ENCODE results near the gene PAN3.
"Not testable (repeated sequence)": the region's sequence is repeated elsewhere in the genome, so short reads cannot be mapped to it uniquely, and the experiment has no call there.

The PAN3 gene, protein sequence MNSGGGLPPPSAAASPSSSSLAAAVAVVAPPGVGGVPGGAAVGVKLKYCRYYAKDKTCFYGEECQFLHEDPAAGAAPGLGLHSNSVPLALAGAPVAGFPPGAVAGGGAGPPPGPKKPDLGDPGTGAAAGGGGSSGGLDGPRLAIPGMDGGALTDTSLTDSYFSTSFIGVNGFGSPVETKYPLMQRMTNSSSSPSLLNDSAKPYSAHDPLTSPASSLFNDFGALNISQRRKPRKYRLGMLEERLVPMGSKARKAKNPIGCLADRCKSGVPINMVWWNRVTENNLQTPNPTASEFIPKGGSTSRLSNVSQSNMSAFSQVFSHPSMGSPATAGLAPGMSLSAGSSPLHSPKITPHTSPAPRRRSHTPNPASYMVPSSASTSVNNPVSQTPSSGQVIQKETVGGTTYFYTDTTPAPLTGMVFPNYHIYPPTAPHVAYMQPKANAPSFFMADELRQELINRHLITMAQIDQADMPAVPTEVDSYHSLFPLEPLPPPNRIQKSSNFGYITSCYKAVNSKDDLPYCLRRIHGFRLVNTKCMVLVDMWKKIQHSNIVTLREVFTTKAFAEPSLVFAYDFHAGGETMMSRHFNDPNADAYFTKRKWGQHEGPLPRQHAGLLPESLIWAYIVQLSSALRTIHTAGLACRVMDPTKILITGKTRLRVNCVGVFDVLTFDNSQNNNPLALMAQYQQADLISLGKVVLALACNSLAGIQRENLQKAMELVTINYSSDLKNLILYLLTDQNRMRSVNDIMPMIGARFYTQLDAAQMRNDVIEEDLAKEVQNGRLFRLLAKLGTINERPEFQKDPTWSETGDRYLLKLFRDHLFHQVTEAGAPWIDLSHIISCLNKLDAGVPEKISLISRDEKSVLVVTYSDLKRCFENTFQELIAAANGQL

DNA sequence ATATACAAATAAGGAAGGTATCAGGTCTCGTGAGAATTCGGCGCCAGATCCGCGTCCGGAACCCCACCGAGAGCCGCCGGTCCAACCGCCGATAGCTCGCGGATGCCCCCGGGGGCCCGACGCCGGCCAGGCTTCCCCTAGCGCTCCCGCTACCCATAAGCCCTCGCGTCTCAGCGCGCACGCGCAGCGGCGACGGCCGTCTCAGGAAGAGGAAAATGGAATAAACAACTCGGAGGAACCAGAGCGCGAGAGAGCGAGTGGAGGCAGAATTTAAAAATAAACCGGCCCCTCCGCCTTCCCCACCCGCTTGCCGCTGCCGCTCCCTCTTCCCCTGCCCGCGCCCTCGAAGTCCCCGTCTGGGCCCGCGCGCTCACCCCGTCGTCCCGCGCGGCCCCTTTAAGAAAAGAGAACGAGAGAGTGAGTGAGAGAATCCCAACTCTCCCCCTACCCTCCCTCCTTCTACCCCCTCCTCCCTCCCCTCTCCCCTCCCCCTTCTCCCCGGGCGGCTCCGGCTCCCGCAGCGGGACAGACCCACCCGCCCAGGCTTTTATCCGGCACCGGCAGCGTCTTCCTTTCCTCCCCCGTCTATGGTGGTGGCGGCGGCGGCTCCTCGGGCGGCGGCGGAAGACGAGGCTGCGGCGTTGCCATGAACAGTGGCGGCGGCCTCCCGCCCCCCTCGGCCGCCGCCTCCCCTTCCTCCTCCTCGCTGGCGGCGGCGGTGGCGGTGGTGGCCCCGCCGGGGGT lies at the start of gene PAN3:
PAN3 (plus strand) TSS at position 534 of the 744 bp plus-strand sequence; CDS start at position 647, 113 bp downstream.
- peak; percentile 88 for DNase-seq

DNA sequence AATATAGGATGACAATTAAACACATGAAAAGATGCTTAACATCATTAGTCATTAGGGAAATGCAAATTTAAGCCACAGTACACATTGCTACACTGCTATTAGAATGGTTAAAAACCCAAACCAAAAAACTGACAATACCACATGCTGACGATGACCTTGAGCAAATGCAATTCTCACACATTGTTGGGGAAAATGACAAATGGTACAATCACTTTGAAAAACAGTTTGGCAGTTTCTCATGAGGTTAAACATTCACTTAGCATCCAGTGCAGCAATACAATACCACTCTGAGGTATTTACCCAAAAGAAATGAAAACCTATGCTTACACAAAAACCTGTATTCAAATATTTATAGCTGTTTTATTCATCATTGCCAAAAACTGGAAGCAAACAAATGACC lies 49.3 kb upstream of the PAN3 start:
- no peak for DNase-seq

DNA sequence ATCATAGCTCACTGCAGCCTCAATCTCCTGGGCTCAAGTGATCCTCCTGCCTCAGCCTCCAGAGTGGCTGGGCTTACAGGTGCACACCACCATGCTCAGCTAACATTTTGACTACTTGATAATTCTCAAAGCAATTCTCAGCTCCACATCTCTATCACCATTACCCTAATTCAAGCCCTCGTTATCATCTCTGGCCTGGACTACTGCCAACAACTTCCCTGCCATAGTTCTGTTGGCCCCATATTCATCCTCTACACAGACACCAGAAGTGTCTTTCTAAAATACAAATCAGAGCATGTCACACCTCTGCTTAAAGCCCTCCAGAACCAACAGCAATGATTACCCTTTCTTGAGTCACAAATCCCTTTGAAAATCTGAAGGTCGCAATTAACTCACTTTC lies 45.9 kb upstream of the PAN3 start:
- no peak for DNase-seq

DNA sequence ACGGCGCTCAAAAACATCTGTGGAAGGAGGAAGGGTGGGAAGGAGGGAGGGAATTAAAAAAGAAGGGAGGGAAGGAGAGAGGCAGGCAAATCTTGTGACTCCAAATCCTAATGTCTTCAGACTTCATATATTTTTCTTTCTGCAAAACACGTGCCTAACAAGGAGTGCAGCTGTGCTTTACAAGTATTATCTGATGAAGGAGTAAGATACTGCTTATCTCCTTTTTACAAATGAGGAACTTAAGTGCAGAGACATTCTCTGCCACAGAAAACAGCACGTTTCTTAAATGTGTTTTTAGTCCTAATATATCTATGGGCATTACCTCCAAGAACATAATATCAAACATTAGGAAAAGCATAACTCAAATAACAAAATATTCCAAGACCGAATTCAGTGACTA lies 44.5 kb upstream of the PAN3 start:
- DNase-seq, result no peak

DNA sequence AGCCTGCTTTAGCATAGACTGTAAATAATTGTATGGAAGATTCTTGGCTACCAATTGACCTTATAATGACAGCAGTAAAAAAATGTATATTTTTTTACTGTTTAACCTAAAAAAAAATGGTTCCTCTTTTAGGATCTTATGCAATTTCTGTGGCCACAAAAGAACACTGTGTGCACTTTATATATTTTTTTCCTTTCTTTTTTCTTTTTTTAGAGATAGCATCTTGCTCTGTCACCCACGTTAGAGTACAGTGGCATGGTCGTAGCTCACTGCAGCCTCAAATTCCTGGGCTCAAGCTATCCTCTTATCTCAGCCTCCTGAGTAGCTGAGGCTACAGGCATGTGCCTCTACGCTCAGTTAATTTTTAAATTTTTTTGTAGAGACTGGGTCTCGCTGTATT lies 44.0 kb upstream of the PAN3 start:
- DNase-seq, result no peak

DNA sequence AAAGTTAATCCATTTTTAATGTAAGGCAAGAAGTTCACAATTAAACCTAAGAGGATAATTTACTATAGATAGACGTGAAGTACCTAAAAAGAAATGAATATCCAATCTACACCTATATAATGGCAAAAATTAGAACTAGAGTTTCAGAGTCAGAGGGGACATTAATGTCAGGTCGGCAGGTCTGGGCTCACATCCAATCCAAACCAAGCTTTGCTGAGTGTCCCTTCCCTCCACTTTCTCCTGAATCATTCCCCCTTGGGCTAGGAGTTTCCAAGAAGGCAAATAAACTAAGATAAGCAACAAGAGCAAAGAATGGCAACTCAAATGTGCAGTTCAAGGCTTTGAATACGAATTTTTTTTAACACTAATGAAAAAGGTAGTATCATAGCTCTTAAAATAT lies 40.8 kb upstream of the PAN3 start:
- DNase-seq, result no peak

DNA sequence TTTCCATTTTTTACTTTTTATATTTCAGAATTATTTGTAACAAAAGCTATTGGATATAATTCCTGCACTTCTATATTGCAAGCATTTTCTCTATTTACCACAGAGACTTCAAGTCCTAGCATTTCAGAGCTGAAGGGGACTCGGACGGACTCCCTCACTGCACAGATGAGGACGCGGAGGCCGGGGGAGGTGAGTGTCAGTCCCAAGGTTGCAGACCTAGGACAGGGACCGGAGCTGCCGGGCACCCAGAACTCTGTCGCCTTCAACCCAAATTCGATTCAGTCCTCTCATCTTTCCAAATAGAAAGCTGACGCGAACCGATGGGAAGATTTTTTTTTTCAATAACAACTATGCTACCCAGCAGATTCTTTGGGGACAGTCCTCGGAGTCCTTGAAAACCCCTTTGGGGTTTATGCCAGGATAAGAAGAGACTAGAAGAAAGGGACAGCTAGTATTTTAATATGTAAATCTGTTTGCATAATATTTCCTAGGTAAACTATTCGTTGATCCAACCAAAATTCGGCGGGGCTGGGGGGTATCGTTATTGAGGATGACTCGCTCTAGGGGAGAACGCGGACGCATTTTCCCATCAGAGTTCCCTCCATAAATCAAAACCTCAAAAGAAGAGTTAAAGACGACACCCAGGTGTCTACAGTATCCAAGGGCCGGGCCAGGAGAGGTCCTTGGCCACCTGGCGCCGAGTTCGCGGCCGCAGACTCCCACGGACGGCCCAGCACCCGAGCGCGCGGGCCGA lies 38.8 kb upstream of the PAN3 start:
- no peak for DNase-seq

DNA sequence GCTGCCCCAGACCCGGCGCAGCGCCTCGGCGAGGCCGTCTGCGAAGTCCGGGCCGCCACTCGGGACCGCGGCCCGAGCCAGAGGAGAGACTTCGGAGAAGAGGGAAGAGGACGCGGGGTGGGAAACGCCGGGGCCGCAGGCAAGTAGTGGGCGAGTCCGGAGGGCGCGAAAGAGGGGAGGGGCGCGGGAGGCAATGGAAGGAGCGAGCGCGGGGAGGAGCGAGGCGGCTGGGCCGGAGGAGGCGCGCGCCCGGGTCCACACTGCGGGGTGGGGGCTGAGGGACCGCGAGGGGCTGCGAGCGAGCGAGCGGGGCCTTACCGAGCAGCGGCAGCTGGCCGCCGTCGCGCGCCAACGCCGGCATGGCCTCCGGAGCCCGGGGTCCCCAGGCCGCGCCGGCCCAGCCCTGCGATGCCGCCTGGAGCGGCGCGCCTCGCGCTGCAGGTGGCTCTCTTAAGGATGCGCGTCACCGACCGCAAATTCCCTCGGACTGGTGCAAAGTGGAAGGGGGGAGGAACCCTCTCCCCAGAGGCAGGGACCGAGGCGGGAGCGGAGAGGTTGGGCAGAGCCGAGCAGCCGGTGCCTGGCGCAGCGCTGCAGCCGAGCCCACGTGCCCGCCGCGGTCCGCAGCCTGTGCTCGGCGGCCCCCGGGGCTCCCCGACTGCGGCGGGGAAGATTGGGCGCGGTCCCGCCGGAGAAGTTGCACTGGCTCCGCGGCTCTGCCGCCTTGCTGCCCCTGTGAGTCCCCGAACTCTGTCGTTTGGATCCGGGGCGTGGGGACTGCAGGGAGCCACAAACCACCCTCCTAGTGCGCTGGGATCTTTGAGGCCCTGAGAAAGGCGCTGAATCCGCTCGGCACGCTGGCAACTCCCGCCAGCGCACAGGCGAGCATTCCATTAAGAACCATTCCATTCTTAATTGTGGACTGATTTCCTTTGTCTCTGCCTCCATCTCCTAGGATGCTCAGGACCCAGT lies 37.9 kb upstream of the PAN3 start, which contains the start of gene FLT3:
FLT3 (minus strand) TSS at position 427 of the 972 bp plus-strand sequence; CDS start at position 361, 66 bp downstream.
- DNase-seq, result no peak

DNA sequence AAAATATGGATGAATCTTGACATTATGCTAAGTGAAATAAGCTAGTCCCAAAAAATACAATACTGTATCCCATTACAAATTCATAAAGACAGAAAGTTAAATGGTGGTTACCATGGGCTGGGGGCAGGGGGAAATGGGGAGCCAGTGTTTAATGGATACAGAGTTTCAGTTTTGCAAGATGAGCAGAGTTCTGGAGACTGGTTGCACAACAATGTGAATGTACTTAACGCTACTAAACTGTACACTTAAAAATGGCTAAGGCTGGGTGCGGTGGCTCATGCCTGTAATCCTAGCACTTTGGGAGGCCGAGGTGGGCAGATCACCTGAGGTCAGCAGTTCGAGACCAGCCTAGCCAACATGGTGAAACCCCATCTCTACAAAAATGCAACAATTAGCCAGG lies 36.5 kb upstream of the PAN3 start:
- DNase-seq, result not testable (repeated sequence)

DNA sequence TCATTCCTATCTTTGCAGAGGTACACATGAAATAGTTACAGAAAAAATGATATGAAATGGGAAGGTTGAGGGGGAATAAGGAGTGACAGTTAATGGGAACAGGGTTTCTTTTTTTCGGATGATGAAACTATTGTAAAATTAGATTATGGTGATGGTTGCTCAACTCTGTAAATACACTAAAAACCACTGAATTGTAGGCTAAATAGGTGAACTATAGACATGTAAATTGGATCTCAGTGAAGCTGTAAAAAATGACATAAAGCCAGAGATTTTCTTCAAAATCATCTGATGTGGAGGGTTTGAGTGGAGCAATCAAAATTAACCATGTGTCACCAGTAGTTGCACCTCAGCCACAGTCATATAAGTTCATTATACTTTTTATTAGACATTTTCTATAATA lies 31.4 kb upstream of the PAN3 start:
- no peak for DNase-seq

DNA sequence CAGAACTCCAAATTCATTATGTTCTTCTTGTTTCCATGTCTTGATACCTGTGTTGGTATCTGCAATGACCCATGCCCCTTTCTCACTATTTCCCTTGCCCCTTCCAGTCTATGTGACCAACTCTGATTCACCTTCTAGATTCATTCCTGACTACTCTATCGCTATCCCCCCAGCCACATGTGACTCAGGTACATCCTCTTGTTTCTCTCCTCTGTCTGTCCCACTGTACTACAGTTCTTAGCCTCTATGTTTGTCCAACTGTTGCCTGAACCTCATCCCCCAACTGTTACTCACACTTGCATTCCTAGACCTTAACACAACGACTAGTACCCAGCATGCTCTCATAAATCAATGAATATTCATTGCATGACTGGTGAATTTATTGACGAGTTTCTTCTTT lies 27.9 kb upstream of the PAN3 start:
- DNase-seq, result no peak

DNA sequence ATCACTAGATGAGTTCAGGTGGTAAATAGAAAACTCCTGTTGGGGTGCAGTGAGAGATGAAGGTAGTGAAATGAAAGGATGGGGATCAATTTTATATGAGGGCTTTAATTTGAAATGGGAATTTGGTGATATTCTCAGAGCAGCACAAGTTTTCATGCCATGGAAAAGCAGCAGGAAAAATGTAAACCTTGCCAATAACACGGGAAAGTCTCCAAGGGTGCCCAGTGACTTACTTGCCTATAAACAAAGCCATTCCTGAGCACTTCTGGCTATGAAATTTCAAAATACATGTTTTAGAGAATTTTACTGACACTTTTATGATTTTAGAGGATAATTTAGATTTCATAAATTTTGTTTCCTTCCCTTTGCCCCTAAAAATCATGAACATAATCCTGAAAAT lies 21.6 kb upstream of the PAN3 start:
- no peak for DNase-seq

DNA sequence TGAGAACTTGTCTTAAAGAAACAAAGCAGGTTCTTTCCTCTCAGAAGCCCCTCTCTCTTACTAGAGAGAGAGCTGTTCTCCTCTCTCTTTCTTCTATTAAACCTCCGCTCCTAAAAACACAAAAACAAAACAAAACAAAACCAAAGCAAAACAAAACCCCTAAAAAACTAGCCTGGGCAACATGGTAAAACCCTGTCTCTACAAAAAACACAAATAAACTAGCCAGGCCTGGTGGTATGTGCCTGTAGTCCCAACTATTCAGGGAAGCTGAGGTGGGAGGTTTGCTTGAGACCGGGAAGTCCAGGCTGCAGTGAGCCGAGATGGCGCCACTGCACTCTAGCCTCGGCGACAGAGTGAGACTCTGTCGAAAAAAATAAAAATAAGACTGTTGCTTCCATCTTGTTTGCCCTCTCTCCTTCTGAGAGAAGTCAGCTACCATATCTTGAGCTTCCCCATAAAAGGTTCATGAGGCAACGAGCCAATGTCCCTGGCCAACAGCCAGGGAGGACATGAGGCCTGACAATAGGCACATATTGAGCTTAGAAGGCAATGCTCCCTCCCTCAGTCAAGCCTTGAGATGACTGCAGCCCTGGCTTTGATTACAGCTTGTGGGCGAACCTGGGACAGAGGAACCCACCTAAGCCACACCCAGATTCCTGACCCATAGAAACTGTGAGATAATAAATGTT lies 20.5 kb upstream of the PAN3 start:
- DNase-seq, result no peak

DNA sequence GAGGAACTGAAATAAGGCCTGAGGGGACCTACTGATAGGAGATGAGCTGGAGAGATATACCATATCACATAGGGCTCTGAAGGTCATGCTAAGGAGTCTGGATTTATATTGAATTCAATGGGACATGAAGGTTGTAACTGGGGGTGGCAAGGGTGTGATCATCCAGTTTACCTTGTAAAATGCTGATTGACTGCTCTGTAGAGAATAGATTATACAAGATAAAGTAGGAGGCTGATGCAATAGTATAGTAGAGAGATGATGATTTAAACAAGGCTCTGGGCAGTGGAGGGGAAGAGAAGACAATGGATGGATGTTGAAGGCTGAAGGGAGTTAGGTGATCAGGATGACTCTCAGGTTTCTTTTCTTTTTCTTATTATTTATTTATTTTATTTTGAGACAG lies 18.0 kb upstream of the PAN3 start:
- DNase-seq, result no peak

DNA sequence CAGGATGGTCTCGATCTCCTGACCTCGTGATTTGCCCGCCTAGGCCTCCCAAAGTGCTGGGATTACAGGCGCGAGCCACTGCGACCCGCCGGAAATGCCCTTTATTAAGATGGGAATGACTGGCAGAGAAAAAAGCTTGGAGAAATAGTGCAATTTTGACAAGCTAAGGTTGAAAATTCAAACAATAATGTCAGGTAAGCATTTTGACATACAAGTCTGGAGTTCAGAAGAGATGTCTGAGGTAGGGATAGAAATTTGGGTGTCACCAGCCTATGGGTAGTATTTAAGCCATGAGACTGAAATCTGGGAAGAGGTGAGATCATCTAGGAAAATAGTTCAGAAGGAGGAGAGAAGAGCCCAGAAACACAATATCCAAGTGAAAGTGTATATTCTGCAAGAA lies 17.1 kb upstream of the PAN3 start:
- no peak for DNase-seq

DNA sequence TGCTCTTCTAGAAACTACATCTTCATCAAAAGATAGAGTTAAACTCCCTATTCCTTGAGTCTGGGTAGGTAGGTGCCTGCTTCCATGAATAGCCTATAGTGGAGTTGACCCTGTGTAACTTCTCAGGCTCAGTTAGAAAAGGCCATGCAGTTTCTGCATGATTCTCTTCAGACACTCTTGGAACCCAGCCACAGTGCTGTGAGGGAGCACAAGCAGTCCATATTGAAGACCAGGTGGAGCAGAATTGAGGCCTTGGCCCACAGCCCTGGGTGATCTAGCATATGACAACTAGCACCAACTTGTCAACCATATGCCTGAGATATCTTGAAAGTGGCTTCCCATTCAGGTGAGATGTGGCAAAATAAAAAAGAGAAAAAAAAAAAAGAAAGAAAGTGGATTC lies 10.3 kb upstream of the PAN3 start:
- DNase-seq, result no peak

DNA sequence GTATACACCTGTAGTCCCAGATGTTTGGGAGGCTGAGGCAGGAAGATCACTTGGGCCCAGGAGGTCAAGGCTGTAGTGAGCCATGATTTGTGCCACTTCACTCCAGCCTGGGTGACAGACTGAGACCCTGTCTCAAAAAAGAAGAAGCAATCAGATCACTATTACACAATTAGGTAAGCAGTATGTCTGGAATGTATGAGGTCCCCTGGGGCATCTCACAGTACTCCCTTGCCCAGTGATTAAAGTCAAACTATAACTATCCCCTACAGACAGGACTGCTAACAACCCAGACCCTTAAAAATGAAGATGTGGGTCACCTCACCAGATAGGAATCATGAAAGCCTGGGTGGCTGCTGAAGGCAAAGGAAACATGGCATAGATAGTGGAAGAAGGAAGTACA lies 9.4 kb upstream of the PAN3 start:
- no peak for DNase-seq

DNA sequence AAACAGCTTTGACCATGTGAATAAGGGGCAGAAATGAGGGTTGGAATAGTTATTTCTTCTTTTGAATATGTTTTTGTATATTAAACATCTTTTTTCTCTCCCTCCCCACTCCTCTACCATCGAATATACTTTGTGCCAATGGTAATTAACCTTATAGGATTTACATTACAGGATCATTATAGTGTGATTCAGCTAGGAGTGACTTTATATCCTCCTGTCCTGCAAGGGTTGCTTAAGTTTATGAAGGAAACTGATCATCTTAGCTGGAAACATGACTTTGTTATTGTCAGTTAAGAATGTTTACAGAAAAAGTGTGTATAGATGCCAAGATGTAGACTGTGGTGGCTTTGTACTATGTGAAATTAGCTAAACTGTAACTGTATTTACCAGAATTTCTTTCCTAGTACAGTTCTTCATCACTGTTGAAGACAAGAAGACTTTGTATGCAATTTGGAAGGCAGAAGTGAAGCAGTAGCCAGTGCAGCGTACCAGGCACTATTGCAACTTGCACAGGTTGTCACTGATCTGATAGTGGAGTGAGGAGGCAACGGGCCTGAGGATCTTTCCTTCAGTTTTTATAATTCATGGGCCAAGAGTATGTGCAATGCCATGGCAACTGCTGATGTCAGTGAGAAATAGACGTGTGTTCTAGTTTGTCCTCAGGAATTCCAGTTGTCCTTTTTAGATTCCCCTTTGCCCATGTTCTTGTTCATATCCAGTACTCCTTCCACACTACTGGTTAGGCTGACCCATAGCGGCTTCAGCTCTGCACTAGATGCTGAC lies 8.2 kb upstream of the PAN3 start:
- DNase-seq, result no peak

DNA sequence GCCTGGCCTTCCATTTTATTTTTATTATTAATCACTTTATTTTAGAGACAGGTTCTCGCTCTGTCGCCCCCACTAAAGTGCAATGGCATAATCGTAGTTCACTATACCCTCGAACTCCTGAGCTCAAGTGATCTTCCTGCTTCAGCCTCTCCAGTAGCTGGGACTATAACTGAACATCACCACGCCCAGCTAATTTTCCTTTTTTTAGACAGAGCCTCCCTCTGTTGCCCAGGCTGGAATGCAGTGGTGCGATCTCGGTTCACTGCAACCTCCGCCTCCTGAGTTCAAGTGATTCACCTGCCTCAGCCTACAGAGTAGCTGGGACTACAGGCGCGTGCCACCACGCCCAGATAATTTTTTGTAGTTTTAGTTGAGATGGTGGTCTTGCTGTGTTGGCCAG lies 6.7 kb upstream of the PAN3 start:
- no peak for DNase-seq

DNA sequence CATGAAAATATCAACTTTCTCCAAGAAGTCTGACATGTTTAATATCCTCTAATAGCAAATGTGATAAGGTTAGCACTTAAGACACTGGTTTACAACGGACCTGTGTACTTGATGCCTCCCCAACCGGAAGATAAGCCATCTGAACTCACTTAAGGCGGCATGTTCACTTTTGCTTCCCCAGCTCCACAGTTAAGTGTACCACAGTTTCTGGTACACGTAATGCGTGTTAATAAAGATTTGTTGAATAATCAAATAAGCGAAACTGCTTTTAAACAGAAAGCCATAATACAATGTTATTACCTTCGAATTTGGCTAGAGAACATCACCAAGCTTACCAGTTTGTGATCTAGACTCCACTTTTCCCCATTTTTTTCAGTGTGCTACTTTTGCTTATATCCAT lies 1.4 kb upstream of the PAN3 start:
- DNase-seq, result no peak
